H7 (cell line): ENCODE measurements around the gene MVK. TPM values are rescaled to one million over a fixed set of nuclear protein-coding genes. Genes with fewer than 3 reads are reported as not detected.

Experiments used
- DNase-seq: peaks from one replicate; pipeline ENCODE4 v3.0.0; 2012
- H3K27me3 ChIP-seq: 2 replicates; pipeline ENCODE4 v1.6.0; 2011; ENCODE audit warnings: mild to moderate bottlenecking, low read length; ENCODE audit not compliant: control insufficient read depth, insufficient read depth
- H3K36me3 ChIP-seq: replicated peaks from 2 replicates; pipeline ENCODE4 v1.5.1; 2011; ENCODE audit warnings: low read length; ENCODE audit not compliant: control insufficient read depth, insufficient read depth
- H3K4me3 ChIP-seq: 2 replicates; pipeline ENCODE4 v1.5.1; 2011; ENCODE audit warnings: low read depth, mild to moderate bottlenecking, control low read depth, low read length, moderate library complexity; ENCODE audit not compliant: insufficient read depth
- total RNA-seq: library from RNA; depleted of rRNA; stranded (reverse); fragments of >200 nt; shearing (Covaris generic); gene quantifications from 2 replicates; pipeline ENCODE4 v1.2.3, GENCODE V29; 2014

The MVK gene
- total RNA-seq, 1 experiment from 2014 or later = 47.1 TPM

GRCh38 chr12:109625131-109625559, 51.6 kb downstream of the MVK start:
- no peaks in the 10 kb centered on the region for H3K27me3 ChIP-seq
- no peak overlapping the region for H3K4me3 ChIP-seq
- H3K36me3 ChIP-seq = no peaks in the 10 kb centered on the region
- DNase-seq = no peak

DNA sequence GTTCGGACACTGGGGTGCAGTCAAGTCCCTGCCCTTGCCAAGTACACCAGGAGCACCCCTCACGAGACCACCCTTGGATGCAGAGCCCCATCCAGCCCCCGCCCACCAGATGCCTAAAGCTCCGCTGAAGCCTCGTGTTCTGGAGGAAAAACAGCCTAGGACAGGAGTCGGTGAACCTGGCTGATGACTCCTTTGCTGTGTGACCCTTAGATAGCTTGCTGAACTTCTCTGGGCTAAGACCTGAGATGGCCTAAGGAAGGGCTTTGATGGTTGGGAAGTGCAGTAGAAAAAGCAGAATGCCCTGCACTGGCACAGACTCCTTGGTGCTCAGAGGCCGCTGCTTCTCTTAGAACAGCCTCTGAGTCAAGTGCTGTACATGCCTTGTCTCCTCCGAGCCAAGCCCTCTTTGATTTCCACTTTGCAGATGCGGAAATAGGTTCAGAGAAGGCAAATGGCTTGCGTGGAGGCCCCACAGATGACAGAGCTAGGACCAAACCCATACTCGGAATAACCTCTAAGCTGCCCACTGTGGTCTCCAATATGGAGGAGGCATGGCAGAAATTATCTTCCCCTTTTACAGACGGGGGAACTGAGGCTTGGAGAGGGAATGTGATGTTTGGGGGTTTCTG, 52.3 kb downstream of the MVK start:
- Histone ChIP-seq H3K4me3 (no peak overlapping the region), H3K36me3 (no peaks in the 10 kb centered on the region), H3K27me3 (no peaks in the 10 kb centered on the region)
- DNase-seq = no peak

- DNase-seq = no peak
- H3K27me3 ChIP-seq = no peaks in the 10 kb centered on the region
- no peak overlapping the region for H3K4me3 ChIP-seq
- H3K36me3 ChIP-seq = no peaks in the 10 kb centered on the region
Observed at GRCh38 chr12:109626378-109627115, 53.0 kb downstream of the MVK start.

DNA sequence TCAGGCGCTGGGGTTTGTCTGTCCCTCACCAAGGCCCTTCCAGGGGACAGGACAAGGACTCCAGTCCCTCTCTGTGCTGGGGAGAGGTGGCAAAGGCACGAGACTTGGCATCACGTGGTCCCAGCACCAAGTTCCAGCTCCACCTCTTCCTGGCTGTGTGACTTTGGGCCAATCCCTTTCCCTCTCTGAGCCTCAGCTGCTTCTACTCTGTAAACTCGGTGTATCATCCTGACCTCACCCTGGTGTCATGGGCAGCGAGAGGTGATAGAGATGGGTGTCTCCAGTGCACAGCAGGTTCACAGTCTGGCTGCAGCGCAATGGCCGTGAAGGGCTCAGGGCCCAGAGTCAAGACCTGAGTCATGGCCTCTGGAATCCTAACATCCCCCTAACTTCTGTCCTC, 54.0 kb downstream of the MVK start:
- no peak for DNase-seq
- Histone ChIP-seq H3K4me3 (no peak overlapping the region), H3K36me3 (no peaks in the 10 kb centered on the region), H3K27me3 (no peaks in the 10 kb centered on the region)

DNA sequence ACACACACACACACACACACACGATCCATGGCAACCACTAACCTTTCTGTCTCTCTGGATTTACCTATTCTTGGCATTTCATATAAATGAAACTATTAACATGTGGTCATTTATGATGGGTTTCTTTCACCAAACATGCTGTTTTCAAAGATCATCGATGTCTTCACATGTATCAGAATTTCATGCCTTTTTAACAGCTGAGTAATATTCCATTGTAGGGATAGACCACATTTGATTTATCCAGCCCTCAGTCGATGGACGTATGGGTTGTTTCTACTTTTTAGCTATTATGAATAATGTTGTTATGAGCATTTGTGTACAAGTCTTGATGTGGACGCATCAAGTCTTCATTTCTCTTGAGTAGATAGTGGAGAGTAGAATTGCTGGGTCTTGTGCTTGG, 56.5 kb downstream of the MVK start:
- Histone ChIP-seq H3K4me3 (no peak overlapping the region), H3K27me3 (no peaks in the 10 kb centered on the region), H3K36me3 (no peaks in the 10 kb centered on the region)
- no peak for DNase-seq

DNA sequence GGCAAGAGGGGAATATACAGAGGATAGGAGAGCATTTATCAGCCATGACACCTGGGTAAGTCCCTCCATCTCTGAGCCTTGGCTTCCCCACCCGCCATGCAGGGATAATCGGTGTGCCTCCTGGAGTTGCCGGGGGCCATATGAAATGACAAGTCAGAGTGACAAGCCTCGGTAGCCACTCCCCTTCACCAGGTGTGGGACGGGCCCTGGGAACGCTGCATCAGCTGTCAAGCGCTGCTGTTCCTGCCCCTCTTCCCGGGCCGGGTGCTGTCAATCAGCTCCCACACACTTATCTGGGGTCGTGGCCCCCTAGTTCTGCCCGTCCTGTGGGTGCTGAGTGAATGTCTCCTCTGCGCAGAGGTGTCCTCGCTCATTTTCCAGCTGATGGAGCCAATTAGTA, 57.2 kb downstream of the MVK start:
- no peaks in the 10 kb centered on the region for H3K36me3 ChIP-seq
- no peaks in the 10 kb centered on the region for H3K27me3 ChIP-seq
- no peak for DNase-seq
- H3K4me3 ChIP-seq = no peak overlapping the region

DNA sequence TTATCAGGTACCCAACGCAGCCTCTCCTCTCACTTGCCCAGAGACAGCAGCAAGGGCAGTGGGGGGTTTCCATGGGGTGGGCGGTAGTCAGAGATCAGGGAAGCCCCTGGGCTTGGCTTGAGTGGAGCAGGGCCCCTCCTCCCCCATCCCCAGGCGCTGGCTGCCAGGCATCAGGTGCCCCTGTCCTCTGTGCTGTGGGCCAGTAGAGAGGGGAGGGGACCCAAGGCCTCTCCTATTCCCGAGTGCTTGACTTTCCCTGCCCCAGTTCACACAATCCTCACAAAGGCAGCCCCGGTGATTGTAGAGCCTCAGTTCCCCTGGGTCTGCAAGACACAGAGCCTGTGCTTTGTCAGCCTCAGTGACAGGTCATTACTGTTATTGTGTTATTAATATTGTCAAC, 57.7 kb downstream of the MVK start:
- peak; percentile 57 for DNase-seq
- no peaks in the 10 kb centered on the region for H3K27me3 ChIP-seq
- no peak overlapping the region for H3K4me3 ChIP-seq
- no peaks in the 10 kb centered on the region for H3K36me3 ChIP-seq

DNA sequence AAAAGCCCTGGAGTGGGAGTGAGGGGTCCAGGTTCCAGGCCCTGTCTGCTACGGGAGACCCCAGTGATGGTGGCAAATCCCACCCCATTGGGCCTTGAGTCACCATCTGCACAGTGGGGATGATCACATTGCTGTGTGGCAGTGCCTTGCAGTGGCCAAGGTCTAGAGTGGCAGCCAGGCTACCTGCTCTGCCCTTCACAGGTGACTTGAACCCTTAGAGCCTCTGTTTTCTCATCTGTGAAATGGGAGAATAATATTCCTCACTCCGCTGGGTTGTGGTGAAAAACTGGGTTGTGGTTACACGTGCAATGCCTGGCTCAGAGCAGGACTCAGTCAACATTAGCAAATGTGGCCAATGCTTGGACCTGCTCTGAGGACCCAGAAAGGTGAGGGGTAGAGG, 58.2 kb downstream of the MVK start:
- no peak for DNase-seq
- no peak overlapping the region for H3K4me3 ChIP-seq
- no peaks in the 10 kb centered on the region for H3K36me3 ChIP-seq
- H3K27me3 ChIP-seq = no peaks in the 10 kb centered on the region

- DNase-seq = no peak
- no peaks in the 10 kb centered on the region for H3K36me3 ChIP-seq
Observed at GRCh38 chr12:109632342-109632741, 58.7 kb downstream of the MVK start.

DNA sequence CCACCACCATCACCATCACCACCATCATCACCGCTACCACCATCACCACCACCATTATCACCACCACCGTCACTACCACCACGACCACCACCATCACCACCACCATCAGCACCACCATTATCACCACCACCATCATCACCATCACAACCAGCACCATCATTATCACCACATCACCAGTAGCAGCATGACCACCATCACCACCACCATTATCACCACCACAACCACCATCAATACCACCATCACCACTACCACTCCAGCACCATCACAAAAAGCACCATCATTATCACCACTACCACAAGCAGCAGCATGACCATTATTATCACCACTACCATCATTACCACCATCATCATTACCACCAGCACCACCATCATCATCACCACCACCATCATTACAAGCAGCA, 62.1 kb downstream of the MVK start:
- no peak for DNase-seq
- Histone ChIP-seq H3K36me3 (no peaks in the 10 kb centered on the region), H3K27me3 (no peaks in the 10 kb centered on the region)

More at GRCh38 chr12:109632342-109632741, 58.7 kb downstream of the MVK start:
- Histone ChIP-seq H3K27me3 (no peaks in the 10 kb centered on the region), H3K4me3 (no peak overlapping the region)

GRCh38 chr12:109637348-109637747, 63.8 kb downstream of the MVK start:
- DNase-seq = peak; percentile 66
- H3K4me3 ChIP-seq = no peak overlapping the region
- H3K36me3 ChIP-seq = no peaks in the 10 kb centered on the region
- no peaks in the 10 kb centered on the region for H3K27me3 ChIP-seq

More for the DNA sequence above, 62.1 kb downstream of the MVK start:
- H3K4me3 ChIP-seq = no peak overlapping the region

DNA sequence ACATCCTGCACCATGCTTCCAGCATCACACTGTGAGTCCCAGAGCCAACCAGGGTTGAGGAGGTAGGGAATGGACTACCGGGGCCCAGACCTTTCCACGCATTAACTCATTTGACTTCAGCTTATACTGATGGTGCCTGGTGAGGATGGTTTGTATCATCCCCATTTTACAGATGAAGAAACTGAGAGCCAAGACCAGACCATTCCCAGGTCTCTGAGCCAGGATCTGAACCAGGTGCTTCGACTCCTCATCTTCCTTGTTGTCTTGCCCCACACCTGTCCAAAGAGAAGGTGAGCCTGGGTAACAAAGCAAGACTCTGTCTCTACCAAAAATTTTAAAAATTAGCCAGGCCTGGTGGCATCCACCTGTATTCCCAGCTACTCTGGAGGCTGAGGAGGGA, 64.4 kb downstream of the MVK start:
- Histone ChIP-seq H3K36me3 (no peaks in the 10 kb centered on the region), H3K27me3 (no peaks in the 10 kb centered on the region), H3K4me3 (no peak overlapping the region)
- no peak for DNase-seq

GRCh38 chr12:109638735-109639134, 65.1 kb downstream of the MVK start:
- Histone ChIP-seq H3K27me3 (no peaks in the 10 kb centered on the region), H3K36me3 (no peaks in the 10 kb centered on the region), H3K4me3 (no peak overlapping the region)
- DNase-seq = no peak

DNA sequence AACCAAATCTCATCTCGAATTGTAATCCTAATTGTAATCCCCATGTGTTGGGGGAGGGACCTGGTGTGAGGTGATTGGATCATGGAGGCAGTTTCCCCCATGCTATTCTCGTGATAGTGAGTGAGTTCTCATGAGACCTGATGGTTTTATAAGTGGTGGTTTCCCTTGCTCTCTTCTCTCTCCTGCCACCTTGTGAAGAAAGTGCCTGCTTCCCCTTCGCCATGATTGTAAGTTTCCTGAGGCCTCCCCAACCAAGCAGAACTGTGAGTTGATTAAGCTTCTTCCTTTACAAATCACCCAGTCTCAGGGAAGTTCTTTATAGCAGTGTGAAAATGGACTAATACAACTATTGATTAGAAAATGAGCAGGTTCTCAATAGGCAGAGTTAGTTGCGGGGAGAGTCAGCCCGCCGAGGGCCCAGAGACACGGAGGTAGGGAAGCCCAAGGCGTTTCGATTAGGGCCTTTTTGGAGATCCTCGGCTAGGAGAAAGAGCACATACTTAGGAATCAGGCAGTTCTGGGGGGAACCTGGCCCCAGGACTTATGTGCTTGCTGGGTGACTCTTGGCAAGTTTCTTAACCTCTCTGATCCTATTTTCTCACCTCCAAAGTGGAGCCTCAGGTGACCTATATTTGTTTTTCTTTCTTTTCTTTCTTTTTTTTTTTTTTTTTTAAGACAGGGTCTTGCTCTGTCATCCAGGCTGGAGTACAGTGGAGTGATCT, 65.7 kb downstream of the MVK start:
- Histone ChIP-seq H3K36me3 (no peaks in the 10 kb centered on the region), H3K27me3 (no peaks in the 10 kb centered on the region), H3K4me3 (no peak overlapping the region)
- no peak for DNase-seq

DNA sequence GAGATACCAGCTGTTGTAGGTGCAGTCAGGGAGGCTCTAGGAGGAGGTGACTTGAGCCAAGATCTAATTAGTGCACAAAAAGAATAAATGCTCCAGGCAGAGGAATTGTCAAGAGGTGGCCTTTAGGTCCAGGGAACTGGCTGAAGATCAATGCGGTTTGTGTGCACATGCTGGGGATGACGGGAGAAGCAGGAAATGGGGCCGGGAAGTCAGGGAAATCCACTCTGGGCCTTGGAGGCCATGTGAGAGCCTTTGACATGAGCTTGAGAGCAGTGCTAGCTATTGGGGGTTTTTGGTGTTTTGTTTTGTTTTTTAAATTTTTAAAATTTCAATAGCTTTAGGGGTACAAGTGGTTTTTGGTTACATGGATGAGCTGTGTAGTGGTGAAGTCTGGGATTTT, 67.4 kb downstream of the MVK start:
- DNase-seq = no peak
- Histone ChIP-seq H3K4me3 (no peak overlapping the region), H3K27me3 (no peaks in the 10 kb centered on the region), H3K36me3 (no peaks in the 10 kb centered on the region)
